Measurements from ENCODE around the gene DICER1. TPM values are rescaled to one million over a fixed set of nuclear protein-coding genes. Genes with fewer than 3 reads are reported as not detected.

The DICER1 gene
- polyA plus RNA-seq, 2 of the 4 experiments (the other 2 are of a cell fraction) = 14.1 to 46.3 TPM

DNA sequence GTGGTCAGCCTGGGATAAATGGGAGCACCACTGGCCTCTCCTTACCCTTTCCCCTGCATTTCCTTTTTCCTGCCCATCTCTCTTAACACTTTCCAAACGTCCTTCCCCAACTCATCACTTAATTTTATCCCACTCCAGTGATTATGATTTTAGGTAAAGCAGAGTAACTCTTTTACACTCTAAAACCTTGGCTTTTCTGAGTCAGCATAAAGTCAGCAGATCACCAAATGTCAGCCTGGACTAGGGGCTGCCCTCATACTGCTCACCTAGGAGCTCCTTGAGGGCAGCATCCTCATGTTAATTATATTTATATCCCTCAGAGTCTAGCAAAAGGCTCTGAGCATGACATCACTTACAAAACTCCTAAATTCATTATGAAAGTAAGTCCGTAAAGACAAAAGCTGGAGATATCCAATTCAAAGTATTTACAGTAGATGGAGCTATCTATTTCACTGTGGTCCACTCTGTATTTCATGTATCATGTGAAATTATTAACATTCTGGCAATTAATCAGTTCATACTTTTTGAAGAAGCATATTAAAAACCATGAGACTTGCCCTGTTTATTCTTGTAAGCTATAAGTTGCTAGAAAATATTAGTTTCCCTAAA lies 17.0 kb upstream of the DICER1 start:
- Histone ChIP-seq H3K4me3 (no peak overlapping the region), H3K27ac (no peak overlapping the region), H3K4me2 (no peak overlapping the region), H3K9me3 (no peaks in the 10 kb centered on the region), H3K4me1 (no peaks in the 10 kb centered on the region)
- FAIRE-seq (peak; percentile 49), ATAC-seq (no peak; a peak in 1 of 6 replicates), DNase-seq (ENCODE audit: low read depth in 1 of 2, low spot score in 1 of 2) (no peak)
- ChIA-PET CTCF (interaction anchor here (0.6 to 1.2 kb wide), 3 partner anchors 237 to 258 kb away, joined by 3 to 6 read pairs (median 6); no protein-coding TSS in a partner anchor), POLR2A (no interaction called here)
- TF ChIP-seq EHF (CRISPR knock-in tag; IDR thresholded peaks at IDR 0.05) = no peak
- no peak for TF ChIP-seq JUN (IDR thresholded peaks at IDR 0.05)
- TF ChIP-seq MAFK (IDR thresholded peaks at IDR 0.05; ENCODE audit: partially characterized antibody) = peak; percentile 80
- TF ChIP-seq BHLHE40 (IDR thresholded peaks at IDR 0.05; ENCODE audit: low read depth, low read length) = no peak
- TF ChIP-seq, protein P1, sequence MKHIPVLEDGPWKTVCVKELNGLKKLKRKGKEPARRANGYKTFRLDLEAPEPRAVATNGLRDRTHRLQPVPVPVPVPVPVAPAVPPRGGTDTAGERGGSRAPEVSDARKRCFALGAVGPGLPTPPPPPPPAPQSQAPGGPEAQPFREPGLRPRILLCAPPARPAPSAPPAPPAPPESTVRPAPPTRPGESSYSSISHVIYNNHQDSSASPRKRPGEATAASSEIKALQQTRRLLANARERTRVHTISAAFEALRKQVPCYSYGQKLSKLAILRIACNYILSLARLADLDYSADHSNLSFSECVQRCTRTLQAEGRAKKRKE (CRISPR knock-in tag; IDR thresholded peaks at IDR 0.05; ENCODE audit: low read depth) = no peak
- TF ChIP-seq KDM5A (IDR thresholded peaks at IDR 0.05) = no peak
- no peak for TF ChIP-seq GATA3 (IDR thresholded peaks at IDR 0.05; ENCODE audit: borderline replicate concordance)
- TF ChIP-seq, protein P2, sequence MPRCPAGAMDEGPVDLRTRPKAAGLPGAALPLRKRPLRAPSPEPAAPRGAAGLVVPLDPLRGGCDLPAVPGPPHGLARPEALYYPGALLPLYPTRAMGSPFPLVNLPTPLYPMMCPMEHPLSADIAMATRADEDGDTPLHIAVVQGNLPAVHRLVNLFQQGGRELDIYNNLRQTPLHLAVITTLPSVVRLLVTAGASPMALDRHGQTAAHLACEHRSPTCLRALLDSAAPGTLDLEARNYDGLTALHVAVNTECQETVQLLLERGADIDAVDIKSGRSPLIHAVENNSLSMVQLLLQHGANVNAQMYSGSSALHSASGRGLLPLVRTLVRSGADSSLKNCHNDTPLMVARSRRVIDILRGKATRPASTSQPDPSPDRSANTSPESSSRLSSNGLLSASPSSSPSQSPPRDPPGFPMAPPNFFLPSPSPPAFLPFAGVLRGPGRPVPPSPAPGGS (IDR thresholded peaks at IDR 0.05) = no peak
- TF ChIP-seq TFCP2L1 (CRISPR knock-in tag; IDR thresholded peaks at IDR 0.05) = no peak
- TF ChIP-seq, protein P3, sequence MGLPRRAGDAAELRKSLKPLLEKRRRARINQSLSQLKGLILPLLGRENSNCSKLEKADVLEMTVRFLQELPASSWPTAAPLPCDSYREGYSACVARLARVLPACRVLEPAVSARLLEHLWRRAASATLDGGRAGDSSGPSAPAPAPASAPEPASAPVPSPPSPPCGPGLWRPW (IDR thresholded peaks at IDR 0.05) = no peak
- TF ChIP-seq, protein P4, sequence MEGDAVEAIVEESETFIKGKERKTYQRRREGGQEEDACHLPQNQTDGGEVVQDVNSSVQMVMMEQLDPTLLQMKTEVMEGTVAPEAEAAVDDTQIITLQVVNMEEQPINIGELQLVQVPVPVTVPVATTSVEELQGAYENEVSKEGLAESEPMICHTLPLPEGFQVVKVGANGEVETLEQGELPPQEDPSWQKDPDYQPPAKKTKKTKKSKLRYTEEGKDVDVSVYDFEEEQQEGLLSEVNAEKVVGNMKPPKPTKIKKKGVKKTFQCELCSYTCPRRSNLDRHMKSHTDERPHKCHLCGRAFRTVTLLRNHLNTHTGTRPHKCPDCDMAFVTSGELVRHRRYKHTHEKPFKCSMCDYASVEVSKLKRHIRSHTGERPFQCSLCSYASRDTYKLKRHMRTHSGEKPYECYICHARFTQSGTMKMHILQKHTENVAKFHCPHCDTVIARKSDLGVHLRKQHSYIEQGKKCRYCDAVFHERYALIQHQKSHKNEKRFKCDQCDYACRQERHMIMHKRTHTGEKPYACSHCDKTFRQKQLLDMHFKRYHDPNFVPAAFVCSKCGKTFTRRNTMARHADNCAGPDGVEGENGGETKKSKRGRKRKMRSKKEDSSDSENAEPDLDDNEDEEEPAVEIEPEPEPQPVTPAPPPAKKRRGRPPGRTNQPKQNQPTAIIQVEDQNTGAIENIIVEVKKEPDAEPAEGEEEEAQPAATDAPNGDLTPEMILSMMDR (IDR thresholded peaks at IDR 0.05) = peak; percentile 37; the same call in 2 of the 3 replicates
- TF ChIP-seq RAD21 (conservative IDR thresholded peaks at IDR 0.05 in 1 of 2, IDR thresholded peaks at IDR 0.05 in 1 of 2) = peak; percentile 28 to 40; a peak in 2 of 5 replicates
- TF ChIP-seq FOXS1 (CRISPR knock-in tag; IDR thresholded peaks at IDR 0.05) = no peak
- TF ChIP-seq FOSB (CRISPR knock-in tag; IDR thresholded peaks at IDR 0.05) = no peak
- TF ChIP-seq PHF8 (IDR thresholded peaks at IDR 0.05; ENCODE audit: borderline replicate concordance, low read depth) = no peak
- TF ChIP-seq NFE2L2 (conservative IDR thresholded peaks at IDR 0.05; ENCODE audit: low read length) = no peak
- no peak for TF ChIP-seq HEYL (CRISPR knock-in tag; IDR thresholded peaks at IDR 0.05)
- no peak for TF ChIP-seq MYC (IDR thresholded peaks at IDR 0.05; ENCODE audit: borderline replicate concordance, low read length)
- TF ChIP-seq SMC3 (IDR thresholded peaks at IDR 0.05) = peak; percentile 45; the same call in 2 of the 3 replicates
- no peak for TF ChIP-seq EP300 (IDR thresholded peaks at IDR 0.05)
- no peak for TF ChIP-seq POLR2A (IDR thresholded peaks at IDR 0.05; ENCODE audit: low read length)
- WGBS (ENCODE audit: missing lambda C conversion rate) = 35% methylated on average over 2 of the region's 2 CpGs

DNA sequence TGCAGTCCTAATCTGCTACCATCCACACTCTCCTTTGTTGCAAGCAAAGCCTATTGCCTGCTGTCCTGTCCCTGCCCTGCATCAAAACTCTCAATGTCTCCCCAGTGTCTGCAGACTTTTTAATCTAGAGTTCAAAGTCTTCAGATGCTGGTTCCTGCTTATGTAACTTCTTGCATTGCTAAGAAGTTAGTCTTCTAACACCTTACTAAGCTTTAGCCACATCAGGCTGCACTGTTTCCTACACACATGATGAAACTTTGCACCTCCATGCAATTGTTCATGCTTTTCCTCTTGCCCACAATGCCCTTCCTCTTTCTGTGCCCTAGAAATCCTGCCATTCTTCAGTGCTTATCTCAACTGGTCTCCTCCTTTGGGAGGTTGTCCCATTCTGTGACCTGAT lies 16.2 kb upstream of the DICER1 start:
- ChIA-PET CTCF (no interaction called here), POLR2A (no interaction called here)
- Histone ChIP-seq H3K4me3 (no peak overlapping the region), H3K4me2 (no peak overlapping the region), H3K4me1 (no peaks in the 10 kb centered on the region), H3K27ac (no peak overlapping the region), H3K9me3 (no peaks in the 10 kb centered on the region)
- no peak for TF ChIP-seq ZNF302 (CRISPR knock-in tag; IDR thresholded peaks at IDR 0.05)
- TF ChIP-seq, protein P5, sequence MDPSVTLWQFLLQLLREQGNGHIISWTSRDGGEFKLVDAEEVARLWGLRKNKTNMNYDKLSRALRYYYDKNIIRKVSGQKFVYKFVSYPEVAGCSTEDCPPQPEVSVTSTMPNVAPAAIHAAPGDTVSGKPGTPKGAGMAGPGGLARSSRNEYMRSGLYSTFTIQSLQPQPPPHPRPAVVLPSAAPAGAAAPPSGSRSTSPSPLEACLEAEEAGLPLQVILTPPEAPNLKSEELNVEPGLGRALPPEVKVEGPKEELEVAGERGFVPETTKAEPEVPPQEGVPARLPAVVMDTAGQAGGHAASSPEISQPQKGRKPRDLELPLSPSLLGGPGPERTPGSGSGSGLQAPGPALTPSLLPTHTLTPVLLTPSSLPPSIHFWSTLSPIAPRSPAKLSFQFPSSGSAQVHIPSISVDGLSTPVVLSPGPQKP (IDR thresholded peaks at IDR 0.05; ENCODE audit: low read depth, low read length) = no peak
- TF ChIP-seq POLR2AphosphoS2 (conservative IDR thresholded peaks at IDR 0.05; ENCODE audit: low read length) = no peak
- no peak for TF ChIP-seq MAFK (IDR thresholded peaks at IDR 0.05; ENCODE audit: partially characterized antibody)
- no peak for DNase-seq (ENCODE audit: low read depth in 1 of 2, low spot score in 1 of 2)
- peak in 1 of 2 experiments; percentile 34; a peak in 2 of 6 replicates for ATAC-seq
- no peak for FAIRE-seq

All from A549 (cell line).